ENCODE data around the gene PARVB. TPM values are rescaled to one million over a fixed set of nuclear protein-coding genes. Genes with fewer than 3 reads are reported as not detected.

Gene PARVB
- total and polyA plus RNA-seq, 10 of the 15 experiments (the other 5 are each of a cell fraction or from before 2014, with no cell fraction given): 5.2 to 264 (median 76.0) TPM

- TF ChIP-seq SRF (IDR thresholded peaks at IDR 0.05; ENCODE audit: low read depth in 2 of 2, low read length in 2 of 2) (no peak), TCF3 (IDR thresholded peaks at IDR 0.05; ENCODE audit: borderline replicate concordance, insufficient read depth, low read depth, low read length) (peak; percentile 83; the same call in 1 of the 2 replicates), POU2F2 (IDR thresholded peaks at IDR 0.05; ENCODE audit: borderline replicate concordance, low read depth, low read length) (no peak), NFIC (IDR thresholded peaks at IDR 0.05; ENCODE audit: low read depth, low read length) (0 out of 2 replicates have a peak, but pooled peaks have one; percentile 13), HSF1 (IDR thresholded peaks at IDR 0.05; ENCODE audit: low read depth, low read length) (no peak), IKZF2 (IDR thresholded peaks at IDR 0.05) (peak; percentile 32; a peak in 2 of 4 replicates), ZBTB11 (CRISPR knock-in tag; IDR thresholded peaks at IDR 0.05) (no peak), POLR2AphosphoS2 (IDR thresholded peaks at IDR 0.05; ENCODE audit: low read depth, low read length) (no peak), NR2F1 (conservative IDR thresholded peaks at IDR 0.05) (0 out of 2 replicates have a peak, but pooled peaks have one; percentile 34), BCL11A (IDR thresholded peaks at IDR 0.05; ENCODE audit: low read depth, low read length) (0 out of 2 replicates have a peak, but pooled peaks have one; percentile 10), RELB (IDR thresholded peaks at IDR 0.05; ENCODE audit: low read depth) (no peak)
These were observed 39.6 kb downstream of the PARVB start (continued) for GRCh38 chr22:44063462-44064371.

All from GM12878 (cell line).